WTC11 (cell line): ENCODE data around the gene INHBB. TPM values are rescaled to one million over a fixed set of nuclear protein-coding genes. Genes with fewer than 3 reads are reported as not detected.
"Not testable (repeated sequence)": the region's sequence is repeated elsewhere in the genome, so short reads cannot be mapped to it uniquely, and the experiment has no call there.

ENCODE experiments used
- ATAC-seq: fragments of 200-7000 bp; cut with Tn5 transposase; 2 replicates; pipeline ENCODE4 v1.10.0; 2021; ENCODE audit warnings: mild to moderate bottlenecking, moderate library complexity
- CTCF ChIA-PET: fragments of 300-600 bp; sonication (Branson Sonifier 250); formaldehyde crosslinking; loops from one replicate; lab custom pipeline; 2021; ENCODE audit warnings: antibody characterized with exemption; lab: Charles Lee
- POLR2A ChIA-PET: fragments of 350-600 bp; sonication (Branson Sonifier 250); formaldehyde crosslinking; loops from one replicate; lab custom pipeline; 2021; ENCODE audit warnings: antibody characterized with exemption; lab: Charles Lee
- DNase-seq: peaks from one replicate; pipeline ENCODE4 v3.0.0; 2021; ENCODE audit warnings: low spot score
- H3K27ac Mint-ChIP-seq: 2 replicates; pipeline ENCODE4 v1.8.0; 2021; ENCODE audit warnings: mixed read lengths
- H3K27me3 Mint-ChIP-seq: 2 replicates; pipeline ENCODE4 v1.8.0; 2021; ENCODE audit warnings: low read depth, mild to moderate bottlenecking, moderate library complexity, mixed read lengths
- H3K36me3 Mint-ChIP-seq: 2 replicates; pipeline ENCODE4 v1.8.0; 2021; ENCODE audit warnings: mixed read lengths
- H3K4me1 Mint-ChIP-seq: 2 replicates; pipeline ENCODE4 v1.8.0; 2022; ENCODE audit warnings: mixed read lengths
- H3K4me3 Mint-ChIP-seq: 2 replicates; pipeline ENCODE4 v1.8.0; 2021; ENCODE audit warnings: mild to moderate bottlenecking, moderate library complexity, mixed read lengths
- H3K9me3 Mint-ChIP-seq: 2 replicates; pipeline ENCODE4 v1.8.0; 2021; ENCODE audit warnings: mixed read lengths
- ARID4B ChIP-seq: sonication (generic); formaldehyde crosslinking; IDR thresholded peaks from 2 replicates; pipeline ENCODE4 v1.8.0; 2023; ENCODE audit warnings: missing genetic modification reagents, mild to moderate bottlenecking, borderline replicate concordance
- ATF3 ChIP-seq: sonication (generic); formaldehyde crosslinking; conservative IDR thresholded peaks from 2 replicates; pipeline ENCODE4 v1.8.1; 2022; ENCODE audit warnings: mild to moderate bottlenecking, missing genetic modification reagents
- CREB1 ChIP-seq: sonication (generic); formaldehyde crosslinking; IDR thresholded peaks from 2 replicates; pipeline ENCODE4 v1.8.0; 2023; ENCODE audit warnings: mild to moderate bottlenecking, missing genetic modification reagents
- CTCF ChIP-seq: fragments of 200-600 bp; IDR thresholded peaks from 2 replicates; pipeline ENCODE4 v1.8.0; 2022; ENCODE audit warnings: antibody characterized with exemption
- FOXJ3 ChIP-seq: sonication (generic); formaldehyde crosslinking; IDR thresholded peaks from 2 replicates; pipeline ENCODE4 v1.9.0; 2021; ENCODE audit warnings: missing genetic modification reagents, mild to moderate bottlenecking, borderline replicate concordance
- IRF1 ChIP-seq: sonication (generic); formaldehyde crosslinking; IDR thresholded peaks from 2 replicates; pipeline ENCODE4 v1.8.0; 2023; ENCODE audit warnings: missing genetic modification reagents
- JUN ChIP-seq: sonication (generic); formaldehyde crosslinking; IDR thresholded peaks from 2 replicates; pipeline ENCODE4 v1.8.0; 2023; ENCODE audit warnings: mild to moderate bottlenecking, missing genetic modification reagents
- NFE2L1 ChIP-seq: sonication (generic); formaldehyde crosslinking; IDR thresholded peaks from 2 replicates; pipeline ENCODE4 v1.8.1; 2023; ENCODE audit warnings: missing genetic modification reagents
- NFYB ChIP-seq: sonication (generic); formaldehyde crosslinking; conservative IDR thresholded peaks from 2 replicates; pipeline ENCODE4 v1.8.0; 2022; ENCODE audit warnings: low read depth, missing genetic modification reagents
- RELA ChIP-seq: sonication (generic); formaldehyde crosslinking; IDR thresholded peaks from 2 replicates; pipeline ENCODE4 v1.8.1; 2022; ENCODE audit warnings: missing genetic modification reagents, mild to moderate bottlenecking, borderline replicate concordance
- RORB ChIP-seq: fragments of 250-450 bp; sonication (Bioruptor Pico); IDR thresholded peaks from 2 replicates; pipeline ENCODE4 v1.9.0; 2021; ENCODE audit warnings: mild to moderate bottlenecking
- SMAD4 ChIP-seq: sonication (generic); formaldehyde crosslinking; IDR thresholded peaks from 2 replicates; pipeline ENCODE4 v1.8.0; 2022; ENCODE audit warnings: mild to moderate bottlenecking, missing genetic modification reagents
- TP53 ChIP-seq: sonication (generic); formaldehyde crosslinking; IDR thresholded peaks from 2 replicates; pipeline ENCODE4 v1.8.1; 2023; ENCODE audit warnings: mild to moderate bottlenecking, missing genetic modification reagents
- ZBTB21 ChIP-seq: sonication (generic); formaldehyde crosslinking; IDR thresholded peaks from 2 replicates; pipeline ENCODE4 v1.8.1; 2023; ENCODE audit warnings: mild to moderate bottlenecking, missing genetic modification reagents, borderline replicate concordance
- ZNF416 ChIP-seq: fragments of 250-450 bp; sonication (Bioruptor Pico); IDR thresholded peaks from 2 replicates; pipeline ENCODE4 v1.9.0; 2021; ENCODE audit warnings: mild to moderate bottlenecking, inconsistent platforms
- total RNA-seq: library from RNA; stranded (reverse); gene quantifications from 3 replicates; pipeline ENCODE4 v1.2.3, GENCODE V29; 2021
- TF ChIP-seq, protein P1 (sequence below): sonication (generic); formaldehyde crosslinking; IDR thresholded peaks from 2 replicates; pipeline ENCODE4 v1.8.0; 2022; ENCODE audit warnings: mild to moderate bottlenecking, missing genetic modification reagents
- TF ChIP-seq, protein P2 (sequence below): fragments of 250-450 bp; sonication (Bioruptor Pico); IDR thresholded peaks from 2 replicates; pipeline ENCODE4 v1.9.0; 2021; ENCODE audit warnings: mild to moderate bottlenecking

The INHBB gene
- total RNA-seq, 1 experiment from 2014 or later: 0.26 TPM

DNA sequence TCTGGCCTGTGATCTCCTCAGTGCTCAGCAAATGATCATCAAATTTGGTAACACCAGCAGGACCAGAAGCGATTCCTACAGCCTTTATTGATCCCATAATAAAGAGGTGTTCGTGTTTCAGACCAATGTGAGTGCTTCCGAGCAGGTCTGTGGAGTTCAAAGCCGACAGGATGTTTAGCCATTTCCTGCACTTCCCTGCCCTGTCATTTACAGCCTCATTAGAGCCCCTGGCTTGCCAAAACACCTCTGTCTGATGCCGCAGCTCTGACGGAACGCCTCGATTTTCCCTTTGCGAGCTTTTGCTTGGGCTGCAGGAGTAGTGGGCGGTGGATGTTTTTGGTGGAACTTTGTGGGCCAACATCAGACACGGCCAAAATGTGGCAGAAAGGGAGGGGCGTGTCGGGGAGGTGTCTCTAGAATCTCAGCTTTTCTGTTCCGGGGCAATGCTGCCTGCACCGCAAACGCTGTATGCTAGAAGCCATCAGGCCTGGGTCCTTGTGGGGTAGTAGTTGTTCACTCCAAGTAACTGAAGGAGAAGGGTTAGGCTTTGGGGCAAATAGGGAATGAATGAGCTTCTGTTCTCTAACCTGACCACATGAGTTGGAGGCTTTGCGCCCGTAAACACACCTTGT is 26.1 kb upstream of the INHBB start (continued):
- no peak for TF ChIP-seq RORB
- no peak for TF ChIP-seq ZNF416 (CRISPR knock-in tag)
- TF ChIP-seq, protein P1, sequence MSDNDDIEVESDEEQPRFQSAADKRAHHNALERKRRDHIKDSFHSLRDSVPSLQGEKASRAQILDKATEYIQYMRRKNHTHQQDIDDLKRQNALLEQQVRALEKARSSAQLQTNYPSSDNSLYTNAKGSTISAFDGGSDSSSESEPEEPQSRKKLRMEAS (CRISPR knock-in tag): no peak
- TF ChIP-seq NFYB: no peak
- TF ChIP-seq CREB1 (CRISPR knock-in tag): no peak
- no peak for TF ChIP-seq NFE2L1
- TF ChIP-seq CTCF: no peak
- no peak for TF ChIP-seq TP53 (CRISPR knock-in tag)

DNA sequence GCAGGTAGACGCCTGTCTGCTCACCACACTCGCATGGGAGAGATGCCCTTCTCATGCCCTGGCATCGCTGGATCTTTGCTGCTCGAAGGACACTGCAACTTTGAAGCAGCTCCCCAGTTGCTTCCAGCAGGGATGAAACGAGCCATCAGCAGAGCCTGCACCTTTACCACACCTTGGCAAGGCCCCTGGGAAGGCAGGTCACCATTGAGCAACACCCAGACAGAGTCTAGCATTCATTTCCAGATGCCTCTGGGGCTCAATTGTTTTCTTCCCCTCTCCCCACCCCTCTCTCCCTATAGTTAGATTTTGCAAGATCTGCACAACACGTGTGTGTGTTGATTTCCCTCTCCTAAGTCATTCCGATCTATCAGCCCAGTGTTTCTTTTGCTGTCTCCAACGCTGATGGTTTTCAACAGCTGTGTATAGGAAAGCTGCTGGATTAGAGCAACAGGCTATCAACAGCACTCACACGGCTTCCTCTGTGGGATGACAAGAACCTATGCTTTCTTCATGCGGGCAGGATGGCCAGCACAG is 25.6 kb upstream of the INHBB start:
- peaks cover 15% of the 10 kb centered on the region for H3K27me3 Mint-ChIP-seq

GRCh38 chr2:120320887-120321556 is 24.9 kb upstream of the INHBB start:
- H3K27ac Mint-ChIP-seq, H3K36me3 Mint-ChIP-seq, ATAC-seq, POLR2A ChIA-PET, H3K4me3 Mint-ChIP-seq, H3K4me1 Mint-ChIP-seq, H3K27me3 Mint-ChIP-seq, DNase-seq, H3K9me3 Mint-ChIP-seq: not testable (repeated sequence)
- CTCF ChIA-PET: interaction anchor here (0.6 to 1.0 kb wide), 2 partner anchors 192 to 232 kb away, joined by 3 to 4 read pairs; no protein-coding TSS in a partner anchor

More for the DNA sequence above, 25.6 kb upstream of the INHBB start:
- Mint-ChIP-seq H3K4me3 (no peak overlapping the region), H3K27ac (no peak overlapping the region), H3K4me1 (no peaks in the 10 kb centered on the region), H3K36me3 (no peaks in the 10 kb centered on the region), H3K9me3 (no peaks in the 10 kb centered on the region)
- no peak for DNase-seq
- no peak for ATAC-seq
- no peak for TF ChIP-seq ZBTB21 (CRISPR knock-in tag)
- ChIA-PET CTCF (interaction anchor here (0.6 to 1.0 kb wide), 4 partner anchors 16 to 233 kb away, joined by 3 to 6 read pairs (median 4); no protein-coding TSS in a partner anchor), POLR2A (interaction anchor here (0.6 kb wide), 1 partner anchor 358 kb away, joined by 6 read pairs; no protein-coding TSS in a partner anchor)

DNA sequence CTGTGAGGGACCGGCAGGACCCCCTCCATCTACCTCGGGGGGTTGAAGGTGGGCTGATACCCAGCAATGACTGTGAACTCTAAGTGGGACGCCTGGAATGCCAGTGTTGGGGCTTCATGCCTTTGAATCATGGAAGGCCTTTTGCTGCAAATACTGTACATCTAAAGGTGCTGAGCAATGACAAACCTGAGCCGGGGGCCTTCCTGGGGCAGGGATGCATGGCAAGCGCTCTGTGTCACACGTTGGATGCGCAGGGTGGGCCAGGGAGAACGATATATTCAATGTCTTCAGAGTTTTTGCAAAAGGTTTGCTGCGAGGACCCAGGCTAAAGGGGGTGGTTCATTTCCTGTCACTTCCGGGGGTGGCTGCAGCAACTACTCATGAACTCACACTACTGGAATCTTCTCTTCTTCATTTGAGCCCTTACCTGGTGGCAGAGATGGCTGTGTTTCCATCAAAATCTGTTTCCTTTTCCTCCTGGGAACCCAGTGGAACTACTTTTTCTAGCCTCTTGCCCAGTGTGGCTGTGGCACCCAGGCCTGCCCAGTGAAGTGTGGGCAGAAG is 24.1 kb upstream of the INHBB start:
- Mint-ChIP-seq H3K27ac (no peak overlapping the region), H3K36me3 (no peaks in the 10 kb centered on the region), H3K4me1 (no peaks in the 10 kb centered on the region), H3K9me3 (no peaks in the 10 kb centered on the region), H3K27me3 (peaks cover 3% of the 10 kb centered on the region), H3K4me3 (no peak overlapping the region)
- ATAC-seq (no peak), DNase-seq (no peak)
- CTCF ChIA-PET: interaction anchor here (2.7 kb wide), 1 partner anchor 9 kb away, joined by 11 read pairs; no protein-coding TSS in a partner anchor
- POLR2A ChIA-PET: no interaction called here
- TF ChIP-seq IRF1 (CRISPR knock-in tag) (no peak), JUN (CRISPR knock-in tag) (no peak), ATF3 (CRISPR knock-in tag) (no peak), FOXJ3 (CRISPR knock-in tag) (no peak), ZNF416 (CRISPR knock-in tag) (no peak), ARID4B (CRISPR knock-in tag) (no peak), RELA (CRISPR knock-in tag) (no peak), ZBTB21 (CRISPR knock-in tag) (no peak), SMAD4 (CRISPR knock-in tag) (no peak)
- TF ChIP-seq, protein P2, sequence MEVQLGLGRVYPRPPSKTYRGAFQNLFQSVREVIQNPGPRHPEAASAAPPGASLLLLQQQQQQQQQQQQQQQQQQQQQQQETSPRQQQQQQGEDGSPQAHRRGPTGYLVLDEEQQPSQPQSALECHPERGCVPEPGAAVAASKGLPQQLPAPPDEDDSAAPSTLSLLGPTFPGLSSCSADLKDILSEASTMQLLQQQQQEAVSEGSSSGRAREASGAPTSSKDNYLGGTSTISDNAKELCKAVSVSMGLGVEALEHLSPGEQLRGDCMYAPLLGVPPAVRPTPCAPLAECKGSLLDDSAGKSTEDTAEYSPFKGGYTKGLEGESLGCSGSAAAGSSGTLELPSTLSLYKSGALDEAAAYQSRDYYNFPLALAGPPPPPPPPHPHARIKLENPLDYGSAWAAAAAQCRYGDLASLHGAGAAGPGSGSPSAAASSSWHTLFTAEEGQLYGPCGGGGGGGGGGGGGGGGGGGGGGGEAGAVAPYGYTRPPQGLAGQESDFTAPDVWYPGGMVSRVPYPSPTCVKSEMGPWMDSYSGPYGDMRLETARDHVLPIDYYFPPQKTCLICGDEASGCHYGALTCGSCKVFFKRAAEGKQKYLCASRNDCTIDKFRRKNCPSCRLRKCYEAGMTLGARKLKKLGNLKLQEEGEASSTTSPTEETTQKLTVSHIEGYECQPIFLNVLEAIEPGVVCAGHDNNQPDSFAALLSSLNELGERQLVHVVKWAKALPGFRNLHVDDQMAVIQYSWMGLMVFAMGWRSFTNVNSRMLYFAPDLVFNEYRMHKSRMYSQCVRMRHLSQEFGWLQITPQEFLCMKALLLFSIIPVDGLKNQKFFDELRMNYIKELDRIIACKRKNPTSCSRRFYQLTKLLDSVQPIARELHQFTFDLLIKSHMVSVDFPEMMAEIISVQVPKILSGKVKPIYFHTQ: no peak
